Measurements from ENCODE around the gene ZBTB46. TPM values are rescaled to one million over a fixed set of nuclear protein-coding genes. Genes with fewer than 3 reads are reported as not detected.

The ZBTB46 gene
- total RNA-seq, 5 donors from 2014 or later (not counting 1 experiment from before 2014, with no cell fraction given), result 0.20 to 0.95 (median 0.30) TPM

DNA sequence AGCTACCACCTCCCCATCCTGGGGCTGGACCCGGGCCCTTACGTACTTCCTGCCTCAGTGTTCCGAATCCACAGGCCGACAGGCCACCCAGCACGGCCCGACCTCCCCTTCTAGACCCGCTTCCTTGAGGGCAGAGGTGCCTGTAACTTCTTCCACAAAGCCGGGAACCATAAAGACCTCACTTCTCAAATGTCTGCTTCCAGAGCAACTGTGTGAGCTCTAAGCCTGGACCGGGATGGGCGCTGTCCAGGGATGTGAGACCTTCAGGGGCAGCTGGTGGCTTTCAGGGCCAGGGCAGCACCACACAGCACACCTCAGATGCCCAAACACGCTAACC lies 82.2 kb downstream of the ZBTB46 start:
- ChIA-PET CTCF (no interaction called here), POLR2A (no interaction called here)
- no peaks in the 10 kb centered on the region for H3K36me3 ChIP-seq (ENCODE audit: control insufficient read depth in 2 of 2, extremely low read depth in 1 of 2, insufficient read depth in 1 of 2, low read length in 1 of 2)
- no peaks in the 10 kb centered on the region for H3K27me3 Mint-ChIP-seq
- H3K27ac Mint-ChIP-seq, result peak overlapping the region; percentile 27 to 78
- no peaks in the 10 kb centered on the region for H3K9me3 ChIP-seq
- 91% methylated on average over 9 of the region's 11 CpGs for WGBS (ENCODE audit: insufficient coverage)
- no peak overlapping the region for H3K4me3 Mint-ChIP-seq
- DNase-seq, result no peak
- H3K27ac ChIP-seq (ENCODE audit: low read length), result no peak overlapping the region
- no peaks in the 10 kb centered on the region for H3K9me3 Mint-ChIP-seq
- no peak for ATAC-seq (replicated peaks in 1 of 4)
- no peak overlapping the region for H3K4me3 ChIP-seq (ENCODE audit: control insufficient read depth in 1 of 2, extremely low read depth in 1 of 2, low read length in 1 of 2)
- H3K36me3 Mint-ChIP-seq, result no peaks in the 10 kb centered on the region
- H3K27me3 ChIP-seq (replicated peaks in 1 of 2; ENCODE audit: control insufficient read depth in 2 of 2, extremely low read depth in 1 of 2, insufficient read depth in 2 of 2, low read length in 1 of 2), result no peaks in the 10 kb centered on the region
- peaks cover 24 to 32% (median 28%) of the 10 kb centered on the region in 3 donors for H3K4me1 Mint-ChIP-seq
- peaks cover 15 to 48% of the 10 kb centered on the region in 2 experiments for H3K4me1 ChIP-seq (ENCODE audit: control insufficient read depth in 1 of 2, extremely low read depth in 1 of 2, insufficient read depth in 2 of 2, low read length in 2 of 2)

DNA sequence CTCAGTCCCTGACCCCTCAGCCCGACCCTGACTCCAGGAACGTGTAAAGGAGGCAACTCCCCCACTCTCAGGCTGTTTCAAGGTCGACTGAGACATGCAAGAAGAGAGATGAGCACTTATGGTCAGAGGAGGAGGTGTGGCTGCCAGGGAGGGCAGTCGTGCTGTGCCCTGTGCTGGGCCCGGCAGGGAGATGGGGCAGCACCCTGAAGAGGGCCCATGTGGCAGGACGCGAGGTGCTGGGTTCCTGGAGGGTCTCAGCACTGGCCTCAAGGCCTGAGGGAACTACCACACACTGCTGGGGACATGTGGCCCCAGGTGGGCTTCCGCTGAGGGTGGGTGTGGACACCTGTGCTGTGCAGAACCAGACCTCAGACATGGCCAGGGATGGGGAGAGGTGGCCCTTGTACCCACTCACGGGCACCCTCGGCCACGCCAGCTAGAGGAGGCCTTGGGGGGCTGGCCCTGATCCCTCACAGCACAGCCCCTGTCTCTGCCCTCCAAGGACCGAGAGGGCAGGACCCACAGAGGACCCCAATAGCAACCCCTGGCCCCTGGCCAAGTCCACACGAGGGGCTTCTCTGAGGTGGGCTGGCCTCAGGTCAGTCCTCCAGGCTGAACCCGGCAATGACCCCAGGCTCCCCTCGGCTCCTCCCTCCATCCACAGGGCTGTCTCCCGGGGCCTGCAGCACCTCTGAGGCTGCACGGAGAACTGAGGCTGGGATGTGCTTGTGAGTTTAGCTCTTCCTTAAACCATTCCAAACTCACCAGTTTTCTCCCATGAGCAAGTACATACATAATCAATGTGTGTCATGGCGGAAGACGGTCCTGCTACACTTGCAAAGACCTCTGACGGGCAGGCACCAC lies 82.8 kb downstream of the ZBTB46 start:
- CTCF ChIA-PET, result no interaction called here
- H3K4me3 Mint-ChIP-seq, result no peak overlapping the region
- H3K36me3 Mint-ChIP-seq, result no peaks in the 10 kb centered on the region
- no peaks in the 10 kb centered on the region for H3K27me3 ChIP-seq (replicated peaks in 1 of 2; ENCODE audit: control insufficient read depth in 2 of 2, extremely low read depth in 1 of 2, insufficient read depth in 2 of 2, low read length in 1 of 2)
- peaks cover 0 to 4% of the 10 kb centered on the region in 2 donors for H3K36me3 ChIP-seq (ENCODE audit: control insufficient read depth in 2 of 2, extremely low read depth in 1 of 2, insufficient read depth in 1 of 2, low read length in 1 of 2)
- no peaks in the 10 kb centered on the region for H3K9me3 Mint-ChIP-seq
- WGBS (ENCODE audit: insufficient coverage), result 87% methylated on average over 8 of the region's 20 CpGs
- H3K4me3 ChIP-seq (ENCODE audit: control insufficient read depth in 1 of 2, extremely low read depth in 1 of 2, low read length in 1 of 2), result no peak overlapping the region
- peak overlapping the region; percentile 27 to 78 for H3K27ac Mint-ChIP-seq
- no peaks in the 10 kb centered on the region for H3K9me3 ChIP-seq
- POLR2A ChIA-PET, result no interaction called here
- DNase-seq, result no peak
- peaks cover 24 to 32% (median 28%) of the 10 kb centered on the region in 3 donors for H3K4me1 Mint-ChIP-seq
- no peak for ATAC-seq (replicated peaks in 1 of 4)
- no peaks in the 10 kb centered on the region for H3K27me3 Mint-ChIP-seq
- no peak overlapping the region for H3K27ac ChIP-seq (ENCODE audit: low read length)
- H3K4me1 ChIP-seq (ENCODE audit: control insufficient read depth in 1 of 2, extremely low read depth in 1 of 2, insufficient read depth in 2 of 2, low read length in 2 of 2), result peaks cover 15 to 48% of the 10 kb centered on the region in 2 experiments

DNA sequence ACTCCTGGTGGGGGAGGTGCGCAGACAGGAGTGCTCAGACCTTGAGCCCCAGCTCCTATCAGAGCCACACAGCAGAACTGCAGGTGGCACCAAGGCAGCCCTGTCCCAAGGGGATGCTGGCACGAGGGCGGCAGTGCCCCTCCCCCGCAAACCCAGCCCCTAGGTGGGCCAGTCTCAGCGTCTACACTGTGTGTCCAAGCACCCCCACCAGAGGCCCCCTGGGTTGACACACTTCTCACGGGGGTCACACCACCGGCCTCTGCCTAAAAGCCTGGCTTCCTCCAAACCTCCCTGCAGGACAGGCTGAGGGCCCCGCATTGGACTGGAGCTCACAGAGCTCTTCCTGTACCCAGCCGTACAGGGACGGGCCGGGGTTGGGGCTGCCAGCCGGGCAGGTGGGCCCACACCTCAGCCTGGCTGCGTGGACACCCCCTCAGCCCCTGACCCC lies 83.4 kb downstream of the ZBTB46 start:
- H3K9me3 ChIP-seq, result no peaks in the 10 kb centered on the region
- CTCF ChIA-PET, result no interaction called here
- peaks cover 15 to 48% of the 10 kb centered on the region in 2 experiments for H3K4me1 ChIP-seq (ENCODE audit: control insufficient read depth in 1 of 2, extremely low read depth in 1 of 2, insufficient read depth in 2 of 2, low read length in 2 of 2)
- H3K27me3 ChIP-seq (replicated peaks in 1 of 2; ENCODE audit: control insufficient read depth in 2 of 2, extremely low read depth in 1 of 2, insufficient read depth in 2 of 2, low read length in 1 of 2), result no peaks in the 10 kb centered on the region
- no peak overlapping the region for H3K4me3 ChIP-seq (ENCODE audit: control insufficient read depth in 1 of 2, extremely low read depth in 1 of 2, low read length in 1 of 2)
- WGBS (ENCODE audit: insufficient coverage), result 90% methylated on average over 13 of the region's 13 CpGs
- POLR2A ChIA-PET, result no interaction called here
- Mint-ChIP-seq H3K36me3 (no peaks in the 10 kb centered on the region), H3K4me1 (peaks cover 24 to 29% (median 28%) of the 10 kb centered on the region in 3 donors), H3K4me3 (no peak overlapping the region), H3K9me3 (no peaks in the 10 kb centered on the region), H3K27me3 (no peaks in the 10 kb centered on the region), H3K27ac (no peak overlapping the region)
- peaks cover 0 to 10% of the 10 kb centered on the region in 2 donors for H3K36me3 ChIP-seq (ENCODE audit: control insufficient read depth in 2 of 2, extremely low read depth in 1 of 2, insufficient read depth in 1 of 2, low read length in 1 of 2)
- ATAC-seq (replicated peaks in 1 of 4), result no peak
- DNase-seq, result no peak
- H3K27ac ChIP-seq (ENCODE audit: low read length), result no peak overlapping the region

DNA sequence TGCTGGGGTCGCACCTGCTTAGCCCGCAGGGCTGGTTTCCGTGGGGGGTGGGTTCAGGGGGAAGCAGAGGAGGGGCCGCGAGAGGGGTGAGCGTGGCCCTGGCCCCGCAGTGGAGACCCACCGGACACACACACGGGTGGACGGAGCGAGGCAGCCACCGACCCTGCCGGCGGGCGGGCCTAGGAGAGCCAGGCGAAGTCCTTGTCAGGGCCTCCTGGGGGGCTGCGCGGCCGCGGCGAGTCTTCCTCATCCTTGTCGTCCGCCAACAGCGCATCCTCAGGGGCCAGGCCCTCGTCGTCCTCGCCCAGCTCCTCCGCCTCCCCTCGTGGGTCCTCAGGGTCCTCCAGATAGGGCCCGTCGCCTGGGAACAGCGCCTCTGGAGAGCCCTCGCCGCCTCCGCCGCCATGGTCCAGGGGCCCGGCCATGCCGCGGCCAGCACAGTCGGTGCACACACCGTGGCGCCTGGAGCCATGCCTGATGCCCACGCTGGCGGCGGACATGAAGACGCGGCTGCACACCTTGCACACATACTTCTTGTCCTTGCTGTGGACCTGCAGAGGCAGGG lies 84.2 kb downstream of the ZBTB46 start:
- Histone ChIP-seq H3K27me3 (replicated peaks in 1 of 2; ENCODE audit: control insufficient read depth in 2 of 2, extremely low read depth in 1 of 2, insufficient read depth in 2 of 2, low read length in 1 of 2) (no peaks in the 10 kb centered on the region), H3K27ac (ENCODE audit: low read length) (no peak overlapping the region), H3K4me3 (ENCODE audit: control insufficient read depth in 1 of 2, extremely low read depth in 1 of 2, low read length in 1 of 2) (no peak overlapping the region), H3K9me3 (no peaks in the 10 kb centered on the region), H3K4me1 (ENCODE audit: control insufficient read depth in 1 of 2, extremely low read depth in 1 of 2, insufficient read depth in 2 of 2, low read length in 2 of 2) (peaks cover 15 to 45% of the 10 kb centered on the region in 2 experiments), H3K36me3 (ENCODE audit: control insufficient read depth in 2 of 2, extremely low read depth in 1 of 2, insufficient read depth in 1 of 2, low read length in 1 of 2) (peaks cover 0 to 18% of the 10 kb centered on the region in 2 donors)
- Mint-ChIP-seq H3K9me3 (no peaks in the 10 kb centered on the region), H3K4me1 (peaks cover 21 to 26% (median 25%) of the 10 kb centered on the region in 3 donors), H3K36me3 (no peaks in the 10 kb centered on the region), H3K27ac (no peak overlapping the region), H3K4me3 (no peak overlapping the region), H3K27me3 (no peaks in the 10 kb centered on the region)
- 93% methylated on average over 37 of the region's 47 CpGs for WGBS (ENCODE audit: insufficient coverage)
- CTCF ChIA-PET, result no interaction called here
- ATAC-seq (replicated peaks in 1 of 4) (no peak), DNase-seq (no peak)
- POLR2A ChIA-PET, result no interaction called here

DNA sequence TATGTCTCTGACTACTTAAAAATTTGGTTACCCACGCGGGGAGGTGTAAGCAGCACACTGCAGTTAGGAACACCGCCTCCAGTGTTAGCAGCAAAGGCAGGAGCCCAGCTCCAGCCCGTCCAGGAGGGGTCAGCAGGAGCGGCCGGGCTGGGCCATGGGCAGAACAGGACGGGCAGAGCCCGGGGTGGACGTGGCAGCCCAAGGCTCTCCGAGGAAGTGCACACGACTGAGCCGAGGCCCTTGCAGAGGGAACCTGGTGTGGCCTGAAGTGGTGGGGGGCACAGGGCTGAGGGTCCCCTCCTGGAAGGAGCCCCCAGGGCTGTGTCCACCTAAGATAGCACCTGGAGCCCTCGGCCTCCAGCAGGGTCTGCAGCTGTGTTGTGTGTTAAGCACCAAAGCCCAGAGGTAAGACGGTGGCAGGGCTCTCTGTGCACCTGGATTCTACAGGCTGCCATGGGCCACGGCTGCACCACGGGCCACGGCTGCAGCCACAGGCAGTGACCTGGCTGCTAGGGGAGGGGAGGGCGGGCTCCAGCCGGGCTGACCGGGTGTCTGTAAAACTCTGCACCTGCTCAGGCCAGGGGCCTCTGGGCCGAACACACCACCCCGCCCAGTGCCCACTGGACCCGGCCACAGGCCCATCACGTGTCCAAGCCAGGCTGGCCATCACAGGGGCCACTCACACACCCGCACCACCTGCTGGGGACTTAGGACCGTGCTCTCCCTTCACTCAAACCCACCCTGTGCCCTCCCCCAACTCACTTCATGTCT lies 84.9 kb downstream of the ZBTB46 start:
- peaks cover 3 to 24% of the 10 kb centered on the region in 2 donors for H3K36me3 ChIP-seq (ENCODE audit: control insufficient read depth in 2 of 2, extremely low read depth in 1 of 2, insufficient read depth in 1 of 2, low read length in 1 of 2)
- Mint-ChIP-seq H3K27ac (peak overlapping the region in 1 of 2 donors; percentile 69), H3K4me1 (peaks cover 17 to 22% (median 21%) of the 10 kb centered on the region in 3 donors), H3K4me3 (no peak overlapping the region), H3K9me3 (no peaks in the 10 kb centered on the region), H3K27me3 (no peaks in the 10 kb centered on the region), H3K36me3 (no peaks in the 10 kb centered on the region)
- ATAC-seq (replicated peaks in 1 of 4) (no peak), DNase-seq (no peak)
- peaks cover 12 to 45% of the 10 kb centered on the region in 2 experiments for H3K4me1 ChIP-seq (ENCODE audit: control insufficient read depth in 1 of 2, extremely low read depth in 1 of 2, insufficient read depth in 2 of 2, low read length in 2 of 2)
- POLR2A ChIA-PET, result no interaction called here
- no peak overlapping the region for H3K27ac ChIP-seq (ENCODE audit: low read length)
- CTCF ChIA-PET, result no interaction called here
- no peak overlapping the region for H3K4me3 ChIP-seq (ENCODE audit: control insufficient read depth in 1 of 2, extremely low read depth in 1 of 2, low read length in 1 of 2)
- no peaks in the 10 kb centered on the region for H3K27me3 ChIP-seq (replicated peaks in 1 of 2; ENCODE audit: control insufficient read depth in 2 of 2, extremely low read depth in 1 of 2, insufficient read depth in 2 of 2, low read length in 1 of 2)
- no peaks in the 10 kb centered on the region for H3K9me3 ChIP-seq
- WGBS (ENCODE audit: insufficient coverage), result 94% methylated on average over 18 of the region's 26 CpGs

DNA sequence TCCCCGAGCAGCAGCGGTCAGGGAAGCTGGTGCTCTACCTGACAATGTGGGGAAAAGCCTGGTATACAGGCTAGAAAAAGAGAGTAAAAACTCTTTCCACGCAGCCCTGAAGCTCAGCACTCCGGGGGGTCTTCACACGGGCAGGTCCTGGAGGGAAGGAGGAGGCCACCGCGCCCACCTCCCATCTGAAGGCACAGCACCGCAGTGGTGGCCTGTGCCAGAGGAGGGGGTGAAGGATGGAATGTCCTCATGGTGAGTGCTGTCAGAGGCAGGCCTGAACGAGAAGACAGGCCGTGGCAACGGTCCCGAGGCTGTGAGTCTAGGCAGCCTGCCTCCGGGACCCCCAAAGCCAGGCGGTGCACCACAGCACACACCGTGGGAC lies 85.6 kb downstream of the ZBTB46 start:
- no peak overlapping the region for H3K27ac Mint-ChIP-seq
- ChIA-PET CTCF (no interaction called here), POLR2A (no interaction called here)

More for the DNA sequence above, 85.6 kb downstream of the ZBTB46 start:
- H3K4me3 Mint-ChIP-seq, result no peak overlapping the region
- DNase-seq (no peak), ATAC-seq (replicated peaks in 1 of 4) (no peak)
- H3K36me3 Mint-ChIP-seq, result no peaks in the 10 kb centered on the region
- H3K27ac ChIP-seq (ENCODE audit: low read length), result no peak overlapping the region
- no peaks in the 10 kb centered on the region for H3K9me3 ChIP-seq
- no peaks in the 10 kb centered on the region for H3K9me3 Mint-ChIP-seq
- WGBS (ENCODE audit: insufficient coverage), result 91% methylated on average over 13 of the region's 15 CpGs
- H3K4me1 ChIP-seq (ENCODE audit: control insufficient read depth in 1 of 2, extremely low read depth in 1 of 2, insufficient read depth in 2 of 2, low read length in 2 of 2), result peaks cover 9 to 45% of the 10 kb centered on the region in 2 experiments
- H3K27me3 ChIP-seq (replicated peaks in 1 of 2; ENCODE audit: control insufficient read depth in 2 of 2, extremely low read depth in 1 of 2, insufficient read depth in 2 of 2, low read length in 1 of 2), result no peaks in the 10 kb centered on the region
- H3K4me1 Mint-ChIP-seq, result peaks cover 11 to 15% (median 14%) of the 10 kb centered on the region in 3 donors
- H3K36me3 ChIP-seq (ENCODE audit: control insufficient read depth in 2 of 2, extremely low read depth in 1 of 2, insufficient read depth in 1 of 2, low read length in 1 of 2), result peaks cover 3 to 26% of the 10 kb centered on the region in 2 donors
- H3K4me3 ChIP-seq (ENCODE audit: control insufficient read depth in 1 of 2, extremely low read depth in 1 of 2, low read length in 1 of 2), result no peak overlapping the region
- no peaks in the 10 kb centered on the region for H3K27me3 Mint-ChIP-seq
